Gastroesophageal sphincter (tissue), 2 donors: ENCODE results near the gene SLC15A5.

Experiments used
- EP300 ChIP-seq: sonication (generic); formaldehyde crosslinking; IDR thresholded peaks from one replicate; pipeline ENCODE4 v1.6.1; 2017; ENCODE audit warnings: antibody characterized with exemption, mild to moderate bottlenecking
- POLR2A ChIP-seq, 2 donors: fragments of 450-650 bp; IDR thresholded peaks; one replicate each; pipeline ENCODE4 v1.6.1; 2017; ENCODE audit warnings: antibody characterized with exemption in 2 of 2, mild to moderate bottlenecking in 2 of 2, moderate library complexity in 1 of 2

DNA sequence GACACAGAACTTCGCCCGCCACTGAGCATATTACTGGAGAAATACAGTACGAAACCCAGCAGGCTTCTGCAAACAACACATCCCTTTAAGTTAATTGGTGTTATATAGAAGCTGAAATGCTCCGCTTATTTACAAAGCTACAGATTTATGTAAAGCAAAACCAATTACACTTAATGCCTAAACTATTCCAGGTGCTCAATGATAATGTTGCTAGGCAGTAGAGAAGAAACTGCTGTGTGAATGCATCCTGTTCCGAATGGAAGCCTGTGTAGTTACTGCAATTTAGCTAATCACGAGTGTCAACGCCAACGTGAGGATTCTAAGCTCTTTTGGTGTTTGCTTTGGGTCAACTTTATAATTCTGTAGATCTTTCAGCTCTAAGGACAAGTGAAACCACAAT, 89.8 kb downstream of the SLC15A5 start:
- no peak for TF ChIP-seq POLR2A (IDR thresholded peaks at IDR 0.05)
- no peak for TF ChIP-seq EP300
